RWPE2 (cell line): ENCODE data around the gene CPNE8.

ENCODE experiments used
- ATAC-seq: fragments of 200-7000 bp; cut with Tn5 transposase; 3 replicates; pipeline ENCODE4 v1.9.1; 2021; ENCODE audit warnings: low read depth
- DNase-seq: peaks from one replicate; pipeline ENCODE4 v3.0.0-alpha.2; 2020; ENCODE audit warnings: low spot score
- H3K27ac ChIP-seq: fragments of 450-650 bp; 2 replicates; pipeline ENCODE4 v1.5.1; 2017; ENCODE audit warnings: mild to moderate bottlenecking; ENCODE audit not compliant: poor library complexity, severe bottlenecking
- H3K27me3 ChIP-seq: fragments of 250-450 bp; sonication (Bioruptor Pico); 2 replicates; pipeline ENCODE4 v1.5.1; 2021; ENCODE audit warnings: mild to moderate bottlenecking, moderate library complexity; ENCODE audit not compliant: insufficient read depth, poor library complexity, severe bottlenecking
- H3K36me3 ChIP-seq: fragments of 250-450 bp; sonication (Bioruptor Pico); 2 replicates; pipeline ENCODE4 v1.5.1; 2020; ENCODE audit warnings: low read depth, mild to moderate bottlenecking, moderate library complexity
- H3K4me1 ChIP-seq: fragments of 250-450 bp; sonication (Bioruptor Pico); 2 replicates; pipeline ENCODE4 v1.5.1; 2021; ENCODE audit warnings: mild to moderate bottlenecking, moderate library complexity; ENCODE audit not compliant: insufficient read depth, poor library complexity, severe bottlenecking
- H3K4me3 ChIP-seq: fragments of 250-450 bp; sonication (Bioruptor Pico); 2 replicates; pipeline ENCODE4 v1.5.1; 2021; ENCODE audit warnings: mild to moderate bottlenecking, moderate library complexity; ENCODE audit not compliant: severe bottlenecking
- H3K9me3 ChIP-seq: fragments of 250-450 bp; sonication (Bioruptor Pico); 2 replicates; pipeline ENCODE4 v1.5.1; 2021; ENCODE audit warnings: mild to moderate bottlenecking, moderate library complexity; ENCODE audit not compliant: severe bottlenecking
- CTCF ChIP-seq: fragments of 450-650 bp; IDR thresholded peaks from one replicate; pipeline ENCODE4 v1.5.1; 2017; ENCODE audit warnings: mild to moderate bottlenecking, moderate library complexity; ENCODE audit not compliant: poor library complexity, severe bottlenecking

Gene CPNE8

GRCh38 chr12:38721611-38722252 is 183.7 kb downstream of the CPNE8 start:
- TF ChIP-seq CTCF: no peak
- H3K27me3 ChIP-seq: no peaks in the 10 kb centered on the region
- no peak overlapping the region for H3K27ac ChIP-seq
- H3K9me3 ChIP-seq: no peaks in the 10 kb centered on the region
- H3K36me3 ChIP-seq: no peaks in the 10 kb centered on the region
- ATAC-seq: no peak
- DNase-seq: no peak
- H3K4me1 ChIP-seq: no peaks in the 10 kb centered on the region
- no peak overlapping the region for H3K4me3 ChIP-seq

GRCh38 chr12:38720661-38721060 is 184.7 kb downstream of the CPNE8 start:
- Histone ChIP-seq H3K9me3 (no peaks in the 10 kb centered on the region), H3K36me3 (no peaks in the 10 kb centered on the region), H3K4me1 (no peaks in the 10 kb centered on the region), H3K27ac (no peak overlapping the region), H3K27me3 (no peaks in the 10 kb centered on the region), H3K4me3 (no peak overlapping the region)
- DNase-seq: no peak
- no peak for ATAC-seq
- TF ChIP-seq CTCF: no peak

- TF ChIP-seq CTCF: no peak
- ATAC-seq (no peak), DNase-seq (no peak)
- Histone ChIP-seq H3K27ac (no peak overlapping the region), H3K27me3 (no peaks in the 10 kb centered on the region), H3K4me1 (no peaks in the 10 kb centered on the region), H3K4me3 (no peak overlapping the region), H3K36me3 (no peaks in the 10 kb centered on the region), H3K9me3 (no peaks in the 10 kb centered on the region)
Measured at GRCh38 chr12:38713294-38713693, 192.1 kb downstream of the CPNE8 start.

- Histone ChIP-seq H3K4me1 (no peaks in the 10 kb centered on the region), H3K9me3 (no peaks in the 10 kb centered on the region), H3K4me3 (no peak overlapping the region), H3K27me3 (no peaks in the 10 kb centered on the region), H3K27ac (no peak overlapping the region), H3K36me3 (no peaks in the 10 kb centered on the region)
- ATAC-seq (no peak), DNase-seq (no peak)
- no peak for TF ChIP-seq CTCF
Measured at GRCh38 chr12:38711054-38711453, 194.3 kb downstream of the CPNE8 start.

- no peak for TF ChIP-seq CTCF
- no peak overlapping the region for H3K27ac ChIP-seq
Measured at GRCh38 chr12:38708466-38708865, 196.9 kb downstream of the CPNE8 start.

More at GRCh38 chr12:38708466-38708865, 196.9 kb downstream of the CPNE8 start:
- DNase-seq (no peak), ATAC-seq (no peak)
- H3K27me3 ChIP-seq: no peaks in the 10 kb centered on the region
- no peaks in the 10 kb centered on the region for H3K9me3 ChIP-seq
- H3K4me3 ChIP-seq: no peak overlapping the region
- no peaks in the 10 kb centered on the region for H3K4me1 ChIP-seq
- H3K36me3 ChIP-seq: no peaks in the 10 kb centered on the region
